ENCODE results near the gene TGM3.

GRCh38 chr20:2387580-2387979 lies 91.8 kb downstream of the TGM3 start:
- no peak for TF ChIP-seq CTCF (IDR thresholded peaks at IDR 0.05)
- TF ChIP-seq POLR2A (IDR thresholded peaks at IDR 0.05): no peak
